Epithelial cell of esophagus (primary cell): Measurements from ENCODE around the gene COL26A1.

Experiments used
- DNase-seq: peaks from one replicate; pipeline ENCODE4 v3.0.0; 2010; ENCODE audit warnings: low read depth
- H3K4me3 ChIP-seq: 2 replicates; pipeline ENCODE4 v1.5.1; 2011; ENCODE audit warnings: mild to moderate bottlenecking, low read length, control low read depth
- TF ChIP-seq, protein P1 (sequence below): IDR thresholded peaks from 2 replicates; pipeline ENCODE4 v1.5.1; 2011; ENCODE audit warnings: low read depth, mild to moderate bottlenecking, low read length, control low read depth, inconsistent platforms; ENCODE audit not compliant: insufficient read depth; ENCODE audit errors: missing control alignments

Gene COL26A1

DNA sequence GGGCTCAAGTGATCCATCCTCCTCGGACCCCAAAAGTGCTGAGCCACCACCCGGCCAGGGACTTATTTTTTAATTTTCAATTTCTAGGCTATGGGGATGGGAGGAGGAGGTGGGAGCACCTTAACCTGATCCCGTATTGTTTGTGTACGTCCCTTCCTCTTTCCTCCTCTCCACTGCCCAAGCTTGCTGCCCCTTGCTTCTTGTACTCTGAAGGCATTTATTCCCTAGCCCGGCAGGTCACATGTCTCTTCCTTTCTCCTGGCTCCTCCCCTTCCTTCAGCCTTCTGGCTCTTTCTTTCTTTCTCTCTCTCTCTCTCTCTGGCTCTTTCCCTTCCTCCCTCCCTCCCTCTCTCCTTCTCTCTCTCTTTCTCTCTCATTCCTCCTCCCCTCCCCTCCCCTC, 56.0 kb downstream of the COL26A1 start:
- no peak for DNase-seq
- no peak overlapping the region for H3K4me3 ChIP-seq
- TF ChIP-seq, protein P1, sequence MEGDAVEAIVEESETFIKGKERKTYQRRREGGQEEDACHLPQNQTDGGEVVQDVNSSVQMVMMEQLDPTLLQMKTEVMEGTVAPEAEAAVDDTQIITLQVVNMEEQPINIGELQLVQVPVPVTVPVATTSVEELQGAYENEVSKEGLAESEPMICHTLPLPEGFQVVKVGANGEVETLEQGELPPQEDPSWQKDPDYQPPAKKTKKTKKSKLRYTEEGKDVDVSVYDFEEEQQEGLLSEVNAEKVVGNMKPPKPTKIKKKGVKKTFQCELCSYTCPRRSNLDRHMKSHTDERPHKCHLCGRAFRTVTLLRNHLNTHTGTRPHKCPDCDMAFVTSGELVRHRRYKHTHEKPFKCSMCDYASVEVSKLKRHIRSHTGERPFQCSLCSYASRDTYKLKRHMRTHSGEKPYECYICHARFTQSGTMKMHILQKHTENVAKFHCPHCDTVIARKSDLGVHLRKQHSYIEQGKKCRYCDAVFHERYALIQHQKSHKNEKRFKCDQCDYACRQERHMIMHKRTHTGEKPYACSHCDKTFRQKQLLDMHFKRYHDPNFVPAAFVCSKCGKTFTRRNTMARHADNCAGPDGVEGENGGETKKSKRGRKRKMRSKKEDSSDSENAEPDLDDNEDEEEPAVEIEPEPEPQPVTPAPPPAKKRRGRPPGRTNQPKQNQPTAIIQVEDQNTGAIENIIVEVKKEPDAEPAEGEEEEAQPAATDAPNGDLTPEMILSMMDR = no peak

DNA sequence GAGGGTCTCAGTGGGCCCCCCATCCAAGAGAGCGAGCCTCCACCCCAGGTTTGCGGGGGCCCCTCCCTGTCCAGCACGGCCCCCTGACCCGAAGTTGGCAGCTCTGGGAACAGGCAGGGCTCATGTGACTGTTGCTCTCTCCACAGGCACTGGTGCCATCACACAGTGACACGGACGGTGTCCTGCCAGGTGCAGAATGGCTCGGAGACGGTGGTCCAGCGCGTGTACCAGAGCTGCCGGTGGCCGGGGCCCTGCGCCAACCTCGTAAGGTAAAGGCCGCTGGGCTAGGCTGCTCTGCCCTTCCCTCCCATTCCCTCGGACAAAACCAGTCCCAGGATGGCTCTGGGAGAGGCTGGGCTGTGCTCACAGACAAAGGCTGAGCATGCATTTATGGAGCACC, 57.2 kb downstream of the COL26A1 start:
- no peak overlapping the region for H3K4me3 ChIP-seq
- TF ChIP-seq, protein P1 = no peak
- no peak for DNase-seq

GRCh38 chr7:101420436-101420835, 57.8 kb downstream of the COL26A1 start:
- TF ChIP-seq, protein P1 = no peak
- H3K4me3 ChIP-seq = no peak overlapping the region
- DNase-seq = no peak

DNA sequence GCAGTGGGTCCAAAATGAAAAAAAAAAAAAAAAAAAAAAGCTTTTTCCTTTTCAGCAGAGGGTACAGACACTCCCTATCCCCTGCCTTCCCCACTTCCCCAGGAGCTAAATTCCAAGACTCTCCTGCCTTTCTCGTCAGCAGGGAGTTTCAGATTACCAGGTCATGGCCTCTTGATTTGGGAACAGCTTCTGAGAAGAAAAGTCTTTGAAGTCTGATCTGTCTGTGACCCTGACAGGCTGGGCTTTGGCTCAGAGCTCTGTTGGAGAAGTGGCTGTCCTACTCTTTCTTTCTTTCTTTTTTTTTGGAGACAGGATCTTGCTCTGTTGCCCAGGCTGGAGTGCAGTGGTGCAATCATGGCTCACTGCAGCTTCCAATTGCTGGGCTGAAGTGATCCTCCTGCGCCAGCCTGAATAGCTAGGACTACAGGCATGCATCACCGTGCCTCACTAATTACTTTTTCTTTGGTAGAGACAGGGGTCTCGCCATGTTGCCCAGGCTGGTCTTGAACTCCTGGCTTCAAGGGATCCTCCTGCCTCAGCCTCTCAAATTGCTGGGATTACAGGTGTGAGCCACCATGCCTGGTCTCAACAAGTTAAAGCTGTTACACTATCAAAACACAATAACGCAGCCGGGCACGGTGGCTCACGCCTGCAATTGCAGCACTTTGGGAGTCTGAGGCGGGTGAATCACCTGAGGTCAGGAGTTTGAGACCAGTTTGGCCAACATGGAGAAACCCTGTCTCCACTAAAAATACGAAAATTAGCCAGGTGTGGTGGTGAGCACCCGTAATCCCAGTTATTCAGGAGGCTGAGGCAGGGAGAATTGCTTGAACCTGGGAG, 59.9 kb downstream of the COL26A1 start:
- no peak for DNase-seq
- TF ChIP-seq, protein P1 = no peak
- H3K4me3 ChIP-seq = no peak overlapping the region

DNA sequence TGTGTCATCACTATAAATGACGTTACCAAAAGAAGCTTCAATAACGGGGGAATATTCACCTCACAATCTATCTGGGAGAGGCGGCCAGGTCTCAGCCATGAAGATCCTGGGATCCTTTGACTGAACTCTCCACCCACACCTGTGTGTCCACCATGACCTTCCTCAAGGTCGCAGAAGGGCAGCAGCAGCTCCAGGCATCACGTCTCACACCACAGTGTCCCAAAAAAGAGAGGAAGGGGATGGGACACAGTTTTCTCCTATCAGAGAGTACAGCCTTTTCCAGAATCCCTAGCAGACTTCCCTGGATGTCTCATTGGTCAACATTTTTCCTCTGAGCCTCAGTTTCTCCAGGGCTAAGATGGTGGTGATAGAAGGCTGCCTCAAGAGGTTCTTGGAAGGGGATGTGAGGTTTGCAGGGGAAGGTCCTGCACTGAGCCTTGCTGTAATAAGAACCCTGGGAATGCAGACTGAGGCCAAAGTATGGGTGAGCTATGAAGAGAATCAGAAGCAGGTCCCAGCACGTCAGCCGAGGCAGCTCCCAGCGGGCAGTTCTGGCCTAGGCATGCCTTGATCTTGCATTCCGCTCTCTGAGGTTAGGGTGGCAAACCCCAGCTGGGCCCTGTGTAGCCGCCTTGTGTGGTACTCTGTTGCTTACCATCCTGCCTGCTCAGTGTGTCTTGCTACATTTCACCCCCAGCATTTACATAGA, 63.8 kb downstream of the COL26A1 start:
- no peak overlapping the region for H3K4me3 ChIP-seq
- TF ChIP-seq, protein P1 = no peak
- peak; percentile 84 for DNase-seq

GRCh38 chr7:101428093-101428866, 65.6 kb downstream of the COL26A1 start:
- DNase-seq = no peak
- TF ChIP-seq, protein P1 = no peak
- no peak overlapping the region for H3K4me3 ChIP-seq
